ENCODE data around the gene CYTH3.
"Not testable (repeated sequence)": the region's sequence is repeated elsewhere in the genome, so short reads cannot be mapped to it uniquely, and the experiment has no call there.

CYTH3 gene

GRCh38 chr7:6284055-6284400, 11.6 kb upstream of the CYTH3 start:
- peak overlapping the region in 7 of 21 experiments; percentile 1 to 81 (median 50) for H3K27ac ChIP-seq

GRCh38 chr7:6283391-6284054, 11.1 kb upstream of the CYTH3 start:
- H3K4me3 ChIP-seq = not testable (repeated sequence)
- H3K27ac ChIP-seq = peak overlapping the region in 10 of 21 experiments; percentile 29 to 82 (median 58)

More at GRCh38 chr7:6284055-6284400, 11.6 kb upstream of the CYTH3 start:
- H3K4me3 ChIP-seq = no peak overlapping the region

GRCh38 chr7:6279937-6280336, 7.5 kb upstream of the CYTH3 start:
- Histone ChIP-seq H3K4me3 (no peak overlapping the region), H3K27ac (no peak overlapping the region)

- Histone ChIP-seq H3K4me3 (no peak overlapping the region), H3K27ac (no peak overlapping the region)
Observed at GRCh38 chr7:6279341-6279740, 6.9 kb upstream of the CYTH3 start.

GRCh38 chr7:6278749-6279310, 6.4 kb upstream of the CYTH3 start:
- no peak overlapping the region for H3K27ac ChIP-seq
- no peak overlapping the region for H3K4me3 ChIP-seq

GRCh38 chr7:6277476-6277875, 5.1 kb upstream of the CYTH3 start:
- Histone ChIP-seq H3K4me3 (no peak overlapping the region), H3K27ac (no peak overlapping the region)

GRCh38 chr7:6276911-6277408, 4.5 kb upstream of the CYTH3 start:
- Histone ChIP-seq H3K4me3 (no peak overlapping the region), H3K27ac (no peak overlapping the region)

GRCh38 chr7:6274743-6275142, 2.3 kb upstream of the CYTH3 start:
- no peak overlapping the region for H3K4me3 ChIP-seq
- no peak overlapping the region for H3K27ac ChIP-seq

GRCh38 chr7:6273917-6274630, 1.6 kb upstream of the CYTH3 start:
- Histone ChIP-seq H3K4me3 (no peak overlapping the region), H3K27ac (no peak overlapping the region)

- H3K4me3 ChIP-seq = no peak overlapping the region
Observed at GRCh38 chr7:6273380-6273837, 985 bp upstream of the CYTH3 start.

GRCh38 chr7:6271694-6272440, 557 bp downstream of the CYTH3 start:
- Histone ChIP-seq H3K27ac (peak overlapping the region; percentile 56 to 94 (median 85)), H3K4me3 (peak overlapping the region; percentile 81 to 99 (median 88))

More at GRCh38 chr7:6273380-6273837, 985 bp upstream of the CYTH3 start:
- H3K27ac ChIP-seq = no peak overlapping the region

GRCh38 chr7:6271060-6271658, 1.3 kb downstream of the CYTH3 start:
- H3K4me3 ChIP-seq = peak overlapping the region; percentile 81 to 99 (median 88)
- peak overlapping the region in 18 of 21 experiments; percentile 63 to 94 (median 87) for H3K27ac ChIP-seq

- Histone ChIP-seq H3K4me3 (no peak overlapping the region), H3K27ac (no peak overlapping the region)
Observed at GRCh38 chr7:6269527-6269926, 2.9 kb downstream of the CYTH3 start.

- no peak overlapping the region for H3K27ac ChIP-seq
- H3K4me3 ChIP-seq = no peak overlapping the region
Observed at GRCh38 chr7:6268907-6269306, 3.5 kb downstream of the CYTH3 start.

GRCh38 chr7:6268023-6268900, 4.2 kb downstream of the CYTH3 start:
- Histone ChIP-seq H3K27ac (no peak overlapping the region), H3K4me3 (no peak overlapping the region)

- no peak overlapping the region for H3K27ac ChIP-seq
- H3K4me3 ChIP-seq = no peak overlapping the region
Observed at GRCh38 chr7:6266699-6267098, 5.7 kb downstream of the CYTH3 start.

- Histone ChIP-seq H3K4me3 (no peak overlapping the region), H3K27ac (peak overlapping the region in 9 of 21 experiments; percentile 6 to 86 (median 32))
Observed at GRCh38 chr7:6262221-6262620, 10.2 kb downstream of the CYTH3 start.

GRCh38 chr7:6261699-6262098, 10.7 kb downstream of the CYTH3 start:
- H3K27ac ChIP-seq = peak overlapping the region in 6 of 21 experiments; percentile 34 to 86 (median 73)

More at GRCh38 chr7:6261699-6262098, 10.7 kb downstream of the CYTH3 start:
- no peak overlapping the region for H3K4me3 ChIP-seq
